NCI-H2081 treated with DMSO at 0.1 percent for 48 hours (cell line): ENCODE data around the gene MOB3A.

ENCODE experiments used
- DNase-seq: peaks from one replicate; lab custom pipeline; 2025; lab: John Stamatoyannopoulos, UW

The MOB3A gene

DNA sequence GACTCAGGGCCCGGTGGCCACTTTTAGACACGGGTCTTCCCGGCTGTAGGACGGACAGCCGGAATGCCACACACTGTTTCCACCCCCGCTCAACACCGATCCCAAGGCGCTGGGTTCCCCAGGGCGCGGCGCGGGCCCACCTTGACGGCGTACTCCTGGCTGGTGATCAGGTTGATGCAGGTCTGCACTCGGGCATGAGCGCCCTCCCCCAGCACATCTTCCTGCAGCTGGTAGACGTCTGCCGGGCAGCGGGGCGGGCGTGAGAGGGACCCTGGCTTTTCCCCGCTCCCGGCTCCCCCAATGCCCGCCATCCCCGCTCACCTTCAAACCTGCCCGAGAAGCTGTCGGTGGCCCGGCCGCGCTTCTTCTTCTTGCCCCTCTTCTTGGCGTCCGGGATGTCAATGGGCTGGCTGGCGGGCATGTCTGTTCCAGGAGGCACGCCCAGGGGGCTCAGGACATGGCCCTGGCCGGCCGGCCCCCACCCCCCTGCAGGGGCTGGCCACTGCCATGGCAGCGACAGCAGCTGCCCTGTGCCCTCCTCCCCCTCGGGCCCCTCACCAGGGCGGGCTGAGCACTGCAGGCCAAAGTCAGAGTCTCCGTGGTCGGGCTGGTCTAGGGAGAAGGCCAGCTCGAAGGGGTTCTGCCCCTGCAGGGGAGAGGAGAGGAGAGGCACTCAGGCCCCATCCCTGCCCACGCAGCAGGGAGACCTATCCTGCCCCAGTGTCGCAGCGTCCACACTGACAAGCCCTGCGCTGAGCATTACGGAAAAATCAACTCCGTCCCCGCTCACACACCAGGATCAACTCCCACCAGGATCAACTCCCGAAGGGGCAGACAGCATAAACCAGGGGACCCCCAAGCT is 49.8 kb downstream of the MOB3A start:
- no peak for DNase-seq

GRCh38 chr19:2045501-2046045 is 50.6 kb downstream of the MOB3A start:
- no peak for DNase-seq

DNA sequence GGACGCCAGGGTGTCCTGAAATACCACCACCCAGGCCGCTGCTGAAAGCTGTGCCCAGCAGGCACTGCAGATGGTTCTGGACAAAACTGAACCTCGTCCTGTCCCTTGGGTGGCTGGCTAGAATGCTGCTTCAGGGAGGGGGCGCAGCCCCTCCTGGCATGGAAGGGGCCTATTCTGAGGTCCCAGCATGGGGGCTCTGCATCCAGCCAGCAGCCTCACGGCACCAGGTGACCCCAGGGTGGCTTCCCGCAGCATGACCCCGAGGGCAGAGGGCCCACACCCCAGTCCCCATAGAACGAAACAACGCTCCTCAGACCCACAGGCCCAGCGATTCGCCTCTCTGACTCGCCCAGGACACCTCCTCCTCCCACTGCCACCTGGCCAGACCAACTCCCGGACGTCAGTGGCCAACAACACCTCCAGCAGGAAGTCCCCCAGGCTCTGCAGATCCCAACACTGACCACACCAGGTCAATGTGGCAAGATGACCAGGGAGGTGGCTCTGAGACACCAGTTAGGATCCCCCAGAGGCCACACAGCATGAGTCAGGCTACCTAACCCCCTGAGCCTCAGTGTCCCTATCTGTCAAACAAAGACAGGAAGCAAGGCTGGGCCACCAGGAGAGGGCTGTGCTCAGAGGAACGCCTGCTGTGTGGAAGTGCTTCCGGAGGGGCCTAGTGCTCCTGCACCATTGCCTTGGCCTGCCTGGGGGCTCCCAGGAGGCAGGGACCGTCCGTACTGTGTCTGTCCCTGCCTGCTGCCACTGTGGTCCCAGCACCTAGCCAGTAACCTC is 51.2 kb downstream of the MOB3A start:
- DNase-seq: no peak

GRCh38 chr19:2043961-2044708 is 52.0 kb downstream of the MOB3A start:
- no peak for DNase-seq

GRCh38 chr19:2043251-2043641 is 52.9 kb downstream of the MOB3A start:
- DNase-seq: no peak

DNA sequence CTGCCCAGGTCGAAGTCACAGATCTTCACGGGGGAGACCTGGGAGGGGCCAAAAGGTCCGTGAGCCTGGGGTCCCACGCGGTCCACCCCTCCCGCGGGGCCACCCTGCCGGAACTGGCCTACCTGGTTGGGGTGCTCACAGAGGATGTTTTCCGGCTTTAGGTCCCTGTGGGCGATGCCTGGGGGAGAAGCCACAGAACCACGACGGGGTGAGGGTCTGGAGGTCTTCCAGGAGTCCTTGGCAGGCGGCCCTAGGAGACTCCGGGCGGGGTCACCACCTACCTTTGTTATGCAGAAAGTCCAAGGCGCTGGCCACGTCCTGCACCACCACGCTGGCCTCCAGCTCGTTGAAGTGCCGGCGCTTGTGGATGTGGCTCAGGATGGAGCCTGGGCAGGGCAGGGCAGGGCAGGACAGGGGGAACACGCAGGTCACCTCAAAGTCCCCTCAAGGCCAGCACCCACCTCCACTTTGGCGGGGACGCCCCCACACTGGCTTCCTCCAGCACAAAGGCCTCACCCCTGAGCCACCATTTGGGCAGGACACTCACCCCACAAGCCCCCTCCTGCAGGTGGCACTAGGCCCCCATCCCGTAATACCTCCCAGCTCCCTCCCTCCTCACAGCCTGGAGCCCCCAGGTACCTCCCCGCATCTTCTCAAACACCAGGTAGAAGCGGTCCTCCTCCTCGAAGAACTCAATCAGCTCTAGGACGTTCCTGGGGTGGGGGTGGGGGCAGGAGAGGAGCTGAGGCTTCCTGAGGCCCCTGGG is 53.5 kb downstream of the MOB3A start:
- DNase-seq: no peak

- DNase-seq: peak; percentile 72
Measured at GRCh38 chr19:2041683-2042484, 54.2 kb downstream of the MOB3A start.

DNA sequence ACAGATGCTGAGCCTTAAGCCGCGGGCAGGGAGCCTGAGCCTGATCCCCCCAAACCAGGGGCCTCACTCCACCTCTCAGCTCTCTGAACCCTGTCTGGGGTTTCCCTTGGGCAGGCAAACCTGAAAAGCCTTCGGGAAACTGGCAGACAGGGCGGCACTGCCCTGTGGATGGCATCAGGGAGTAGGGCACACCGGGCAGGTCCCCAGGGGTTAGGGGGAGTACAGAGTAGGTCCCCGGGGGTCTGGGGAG is 54.8 kb downstream of the MOB3A start:
- no peak for DNase-seq

DNA sequence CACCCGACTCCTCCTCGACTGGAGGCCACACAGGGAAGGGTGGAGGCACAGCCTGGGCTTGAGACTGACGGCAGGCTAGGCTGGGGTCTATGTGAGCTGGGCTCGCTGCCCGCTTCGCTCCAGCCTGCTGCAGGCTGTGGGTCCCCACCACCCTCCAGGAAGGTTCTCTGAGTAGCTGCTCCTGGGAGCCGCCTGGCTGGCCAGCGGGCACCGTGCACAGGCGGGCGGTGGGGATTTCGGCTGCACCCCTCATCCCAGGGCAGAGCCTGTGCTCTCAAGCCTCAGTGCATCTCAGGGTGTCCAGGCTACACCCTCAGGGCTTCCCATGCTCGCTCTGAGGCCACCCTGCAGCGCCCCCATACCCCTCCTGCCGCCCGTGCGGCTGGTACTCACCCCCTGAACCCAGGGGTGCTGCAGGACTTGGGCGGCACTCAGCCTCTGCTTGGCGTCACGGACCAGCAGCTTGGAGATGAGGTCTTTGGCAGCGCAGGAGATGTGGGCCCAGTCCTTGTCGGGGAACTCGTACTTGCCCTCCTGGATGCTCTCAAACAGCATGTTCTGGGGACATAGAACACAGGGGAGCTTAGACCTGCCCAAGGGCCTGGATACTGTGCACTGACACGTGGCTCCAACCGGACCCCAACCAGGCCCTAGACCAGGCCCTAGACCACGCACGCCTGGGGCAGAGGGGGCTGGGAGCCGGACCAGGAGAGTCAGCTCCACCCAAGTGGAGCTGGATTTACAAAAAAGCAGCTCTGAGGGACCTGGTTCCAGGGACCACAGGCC is 55.3 kb downstream of the MOB3A start:
- no peak for DNase-seq

GRCh38 chr19:2039959-2040646 is 56.0 kb downstream of the MOB3A start:
- no peak for DNase-seq

DNA sequence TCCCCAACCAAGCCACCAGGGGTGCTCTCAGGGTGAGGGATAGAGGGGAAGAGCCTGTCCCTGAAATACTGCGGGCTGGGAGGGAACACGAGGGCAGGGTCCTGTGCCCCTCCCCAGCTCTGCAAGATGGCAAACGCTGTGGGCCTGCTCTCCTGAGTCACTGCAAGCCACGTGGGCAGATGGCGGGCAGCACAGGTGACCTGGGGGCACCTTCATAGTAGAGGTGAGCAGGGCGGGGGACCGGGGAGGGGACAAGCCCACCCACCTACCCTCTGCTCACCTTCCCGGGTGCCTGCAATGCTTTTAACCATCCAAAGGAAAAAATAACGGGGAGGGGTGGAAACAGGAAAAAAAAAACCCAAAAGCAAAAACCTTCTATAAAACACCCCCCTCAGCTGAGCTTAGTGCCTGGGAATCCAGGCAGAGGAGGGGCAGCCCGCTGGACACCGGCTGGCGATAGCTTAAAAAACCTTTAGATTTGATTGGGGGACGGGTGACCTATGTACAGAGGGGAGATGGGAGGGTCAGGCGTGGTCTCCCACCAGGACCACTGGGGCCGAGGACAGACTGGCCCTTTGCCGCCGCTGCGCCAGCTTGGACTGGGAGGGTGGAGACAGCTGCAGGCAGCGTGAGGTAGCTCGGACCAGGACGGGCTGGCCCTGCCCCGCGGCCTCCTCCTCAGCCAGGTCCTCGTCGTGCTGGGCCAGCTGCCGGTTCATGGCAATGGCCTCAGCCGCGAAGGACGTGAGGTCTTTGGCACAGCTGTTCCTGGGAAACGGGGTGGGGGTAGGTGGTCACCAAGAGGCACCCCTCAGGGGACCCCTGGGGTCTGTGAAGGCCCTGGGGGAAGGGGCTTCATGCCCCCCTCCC is 56.8 kb downstream of the MOB3A start:
- no peak for DNase-seq

DNA sequence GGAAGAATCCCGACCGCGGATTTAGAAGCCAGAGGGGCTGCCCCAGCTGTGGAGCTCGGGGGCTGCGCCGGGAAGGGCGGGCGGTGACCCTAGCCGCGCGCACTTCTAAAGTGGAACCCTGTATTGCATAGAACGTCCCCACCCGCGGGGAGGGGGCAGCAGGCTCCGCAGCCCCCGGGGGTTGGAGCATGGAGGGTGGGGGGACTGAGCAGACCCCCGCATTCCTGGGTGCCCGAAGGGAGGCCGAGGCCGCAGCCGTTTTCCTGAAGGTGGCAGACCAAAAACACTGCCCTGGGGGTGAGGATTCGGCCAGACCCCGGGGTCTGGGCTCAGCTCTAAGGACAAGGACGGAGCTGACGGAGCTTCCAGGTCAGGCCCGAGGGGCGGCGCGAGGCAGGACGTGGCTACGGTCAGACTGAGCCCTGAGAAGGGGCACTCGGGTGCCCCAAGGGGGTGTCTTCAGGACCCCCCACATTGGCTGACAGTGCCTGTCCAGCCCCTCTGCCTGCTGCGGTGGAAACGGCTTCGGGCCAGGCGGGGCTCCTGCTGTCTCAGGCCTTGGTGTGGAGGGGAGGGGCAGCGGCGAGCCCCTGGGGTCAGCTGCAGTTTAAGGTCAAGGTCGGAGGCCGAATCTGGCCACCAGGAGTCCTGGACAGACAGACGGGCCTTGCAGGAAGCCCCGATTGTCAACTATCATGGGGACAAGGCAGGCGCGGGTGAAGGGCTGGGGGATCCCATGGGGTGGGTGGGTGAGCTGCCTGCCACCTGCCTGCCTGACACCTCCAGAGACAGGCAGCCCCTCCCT is 57.6 kb downstream of the MOB3A start:
- no peak for DNase-seq

DNA sequence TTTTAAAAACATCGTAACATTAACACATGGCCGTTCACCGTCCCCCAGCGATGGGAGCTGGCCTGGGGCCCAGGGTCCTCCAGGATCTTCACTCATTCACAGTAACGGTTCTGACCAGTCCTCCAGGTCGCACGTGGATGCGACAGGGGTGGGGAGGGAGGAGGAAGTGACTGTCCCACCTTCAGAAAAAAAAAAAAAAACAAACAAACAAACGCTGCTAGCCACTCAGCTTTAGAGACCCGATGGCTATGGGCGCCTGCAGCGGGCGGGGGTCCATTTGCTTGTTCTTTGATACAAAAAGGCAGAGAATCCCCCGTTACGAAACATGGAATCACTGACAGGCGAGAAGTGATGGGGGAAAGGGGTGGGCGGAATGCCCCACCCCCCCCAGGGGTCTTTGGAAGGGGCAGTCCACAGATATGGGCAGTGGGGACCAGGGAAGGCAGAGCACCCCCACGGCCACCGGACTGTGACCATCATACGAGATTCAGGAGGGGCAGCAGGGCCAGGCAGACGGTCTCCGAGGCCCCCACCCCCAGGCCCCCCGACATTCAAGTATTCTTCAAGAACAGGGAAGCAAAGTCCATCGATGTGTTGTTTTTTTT is 58.4 kb downstream of the MOB3A start:
- no peak for DNase-seq

- DNase-seq: no peak
Measured at GRCh38 chr19:2036424-2036823, 59.7 kb downstream of the MOB3A start.

DNA sequence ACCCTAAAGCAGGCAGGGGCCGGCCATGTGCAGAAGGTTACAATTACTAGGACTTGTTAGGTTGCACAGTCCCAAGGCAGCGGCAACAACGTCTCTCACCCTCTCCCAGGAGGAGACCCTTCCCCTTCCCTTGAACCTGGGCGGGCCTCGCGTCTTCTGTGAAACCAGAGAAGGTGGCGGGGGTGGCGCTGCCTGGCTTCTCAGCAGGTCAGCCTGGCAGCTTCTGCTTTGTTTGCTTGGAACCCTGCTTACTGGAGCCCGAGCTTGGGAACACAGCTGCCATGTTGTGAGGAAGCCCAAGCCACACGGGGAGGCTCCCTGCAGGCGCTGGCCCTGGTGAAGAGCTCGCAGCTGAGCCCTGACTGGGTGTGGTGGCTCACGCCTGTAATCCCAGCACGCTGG is 60.5 kb downstream of the MOB3A start:
- DNase-seq: no peak

DNA sequence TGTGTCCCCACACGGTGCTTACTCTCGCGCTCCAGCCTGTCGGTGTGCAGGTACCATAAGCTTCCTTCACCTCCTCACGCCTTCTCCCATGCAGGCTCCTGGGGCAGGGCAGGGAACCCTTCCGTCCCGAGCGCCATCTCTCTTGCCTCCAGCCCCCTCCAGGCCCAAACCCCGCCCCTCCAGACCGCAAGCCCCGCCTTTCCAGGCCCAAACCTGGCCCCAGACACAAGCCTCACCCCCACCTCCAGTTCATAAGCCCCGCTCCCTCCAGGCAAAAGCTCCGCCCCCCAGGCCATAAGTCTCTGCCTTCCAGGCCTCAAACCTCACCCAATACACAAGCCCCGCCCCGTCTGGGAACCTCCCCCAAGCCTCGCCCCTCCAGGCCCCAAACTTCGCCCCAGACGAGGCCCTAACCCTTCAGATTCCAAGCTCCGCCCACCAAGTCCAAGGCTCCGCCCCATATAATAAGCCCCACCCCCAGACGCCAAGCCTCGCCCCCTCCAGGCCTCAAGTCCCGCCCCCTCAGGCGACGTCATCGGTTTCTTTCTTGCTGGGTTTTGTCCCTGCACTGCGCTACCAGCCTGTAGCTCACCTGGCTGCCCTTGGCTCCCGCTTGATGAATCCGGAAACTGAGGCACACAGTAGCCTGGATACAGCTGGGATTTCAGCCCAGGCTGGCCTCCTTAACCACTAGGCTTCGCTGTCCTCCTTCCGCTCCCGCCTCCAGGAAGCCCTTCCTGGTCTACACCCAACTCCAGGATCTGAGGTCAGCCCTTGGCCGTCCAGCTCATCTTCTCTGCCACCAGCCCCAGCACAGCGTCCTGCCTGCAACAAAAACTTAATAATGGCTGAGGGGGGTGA is 61.2 kb downstream of the MOB3A start:
- DNase-seq: no peak
